CD4-positive, alpha-beta memory T cell (primary cell): ENCODE results near the gene SMCP. TPM values are rescaled to one million over a fixed set of nuclear protein-coding genes. Genes with fewer than 3 reads are reported as not detected.
A peak's percentile ranks its signal among the peaks of the same experiment; 100 is the strongest.

Experiments used
- CTCF ChIA-PET: fragments of 350-600 bp; sonication (Branson Sonifier 250); formaldehyde crosslinking; loops from one replicate; lab custom pipeline; 2021; ENCODE audit warnings: inconsistent platforms; ENCODE audit not compliant: partially characterized antibody; lab: Charles Lee
- POLR2A ChIA-PET: fragments of 350-600 bp; sonication (Branson Sonifier 250); formaldehyde crosslinking; loops from one replicate; lab custom pipeline; 2021; ENCODE audit not compliant: partially characterized antibody; lab: Charles Lee
- DNase-seq, 5 donors: peaks; one replicate each; pipeline versions ENCODE4 v3.0.0 to v3.0.0-alpha.2; 2020 to 2022; ENCODE audit warnings: mixed read lengths in 1 of 5
- H3K27ac ChIP-seq: one replicate; pipeline ENCODE4 v1.7.0; 2013; ENCODE audit warnings: low read depth, low read length
- H3K27me3 ChIP-seq: 2 replicates; pipeline ENCODE4 v1.7.0; 2013; ENCODE audit warnings: mild to moderate bottlenecking, low read length, moderate library complexity; ENCODE audit not compliant: insufficient read depth
- H3K36me3 ChIP-seq: 2 replicates; pipeline ENCODE4 v1.7.0; 2013; ENCODE audit warnings: mild to moderate bottlenecking, low read length, moderate library complexity; ENCODE audit not compliant: insufficient read depth
- H3K4me1 ChIP-seq: 2 replicates; pipeline ENCODE4 v1.7.0; 2013; ENCODE audit warnings: mild to moderate bottlenecking, low read length, moderate library complexity; ENCODE audit not compliant: insufficient read depth
- H3K4me3 ChIP-seq, 2 donors: one replicate each; pipeline ENCODE4 v1.7.0; 2013; ENCODE audit warnings: low read length in 2 of 2, mild to moderate bottlenecking in 1 of 2
- H3K9me3 ChIP-seq, 2 donors: one replicate each; pipeline ENCODE4 v1.7.0; 2013; ENCODE audit warnings: low read length in 2 of 2, control low read depth in 1 of 2; ENCODE audit not compliant: control insufficient read depth in 1 of 2
- H3K27ac Mint-ChIP-seq, 7 donors: one replicate each; pipeline ENCODE4 v1.8.0; 2020 to 2021; ENCODE audit warnings: mixed read lengths in 7 of 7, mild to moderate bottlenecking in 6 of 7, inconsistent platforms in 3 of 7, moderate library complexity in 3 of 7
- H3K27me3 Mint-ChIP-seq, 2 donors: one replicate each; pipeline ENCODE4 v1.8.0; 2020 to 2021; ENCODE audit warnings: mixed read lengths in 2 of 2
- H3K36me3 Mint-ChIP-seq, 2 donors: one replicate each; pipeline ENCODE4 v1.8.0; 2020 to 2021; ENCODE audit warnings: mixed read lengths in 2 of 2, inconsistent platforms in 1 of 2, mild to moderate bottlenecking in 1 of 2
- H3K4me1 Mint-ChIP-seq, 4 donors: one replicate each; pipeline ENCODE4 v1.8.0; 2020 to 2021; ENCODE audit warnings: mixed read lengths in 4 of 4, mild to moderate bottlenecking in 1 of 4
- H3K4me3 Mint-ChIP-seq, 8 donors: one replicate each; pipeline ENCODE4 v1.8.0; 2020 to 2021; ENCODE audit warnings: mixed read lengths in 8 of 8, mild to moderate bottlenecking in 7 of 8, moderate library complexity in 6 of 8, inconsistent platforms in 3 of 8
- H3K9me3 Mint-ChIP-seq, 8 donors: one replicate each; pipeline ENCODE4 v1.8.0; 2020 to 2021; ENCODE audit warnings: mixed read lengths in 8 of 8, mild to moderate bottlenecking in 5 of 8, inconsistent platforms in 3 of 8, moderate library complexity in 1 of 8
- intact Hi-C: fragments of 100-400 bp; cut with micrococcal nuclease; formaldehyde crosslinking; loops from one replicate; pipeline ENCODE4 v1.15.1; 2023
- polyA plus RNA-seq, 2 donors: library from polyadenylated mRNA; unstranded; fragments of 300-500 nt; fragmentation: Illumina TruSeq; gene quantifications; one replicate each; pipeline ENCODE4 v1.2.3, GENCODE V29; 2021
- total RNA-seq, 2 experiments: library from RNA; stranded (reverse); gene quantifications; one replicate each; pipeline ENCODE4 v1.2.3, GENCODE V29; 2021

SMCP gene
- total and polyA plus RNA-seq, 4 experiments from 2014 or later: not detected

- intact Hi-C loops: no loop called here
- no peaks in the 10 kb centered on the region for H3K4me1 Mint-ChIP-seq
- POLR2A ChIA-PET: no interaction called here
- DNase-seq: no peak
- no peaks in the 10 kb centered on the region for H3K36me3 Mint-ChIP-seq
- Histone ChIP-seq H3K27ac (no peak overlapping the region), H3K27me3 (no peaks in the 10 kb centered on the region), H3K9me3 (no peaks in the 10 kb centered on the region), H3K36me3 (no peaks in the 10 kb centered on the region), H3K4me1 (no peaks in the 10 kb centered on the region), H3K4me3 (no peak overlapping the region)
- peaks cover 0 to 5% (median 0%) of the 10 kb centered on the region in 8 donors for H3K9me3 Mint-ChIP-seq
- peaks cover 22 to 34% of the 10 kb centered on the region in 2 donors for H3K27me3 Mint-ChIP-seq
- H3K27ac Mint-ChIP-seq: no peak overlapping the region
- H3K4me3 Mint-ChIP-seq: no peak overlapping the region
- CTCF ChIA-PET: no interaction called here
These were observed 26.7 kb downstream of the SMCP start for GRCh38 chr1:152904688-152905440.

- no peaks in the 10 kb centered on the region for H3K4me1 ChIP-seq
- DNase-seq: no peak
- Mint-ChIP-seq H3K36me3 (no peaks in the 10 kb centered on the region), H3K9me3 (peaks cover 0 to 8% (median 0%) of the 10 kb centered on the region in 8 donors), H3K4me1 (no peaks in the 10 kb centered on the region), H3K4me3 (no peak overlapping the region), H3K27me3 (peaks cover 24 to 37% of the 10 kb centered on the region in 2 donors), H3K27ac (no peak overlapping the region)
- intact Hi-C loops: no loop called here
- no peak overlapping the region for H3K4me3 ChIP-seq
- H3K36me3 ChIP-seq: no peaks in the 10 kb centered on the region
- POLR2A ChIA-PET: no interaction called here
- no peaks in the 10 kb centered on the region for H3K27me3 ChIP-seq
- H3K9me3 ChIP-seq: no peaks in the 10 kb centered on the region
- no peak overlapping the region for H3K27ac ChIP-seq
- CTCF ChIA-PET: no interaction called here
These were observed 28.0 kb downstream of the SMCP start for GRCh38 chr1:152906023-152906565.

- peaks cover 0 to 9% (median 0%) of the 10 kb centered on the region in 8 donors for H3K9me3 Mint-ChIP-seq
- Histone ChIP-seq H3K27me3 (no peaks in the 10 kb centered on the region), H3K36me3 (no peaks in the 10 kb centered on the region), H3K27ac (no peak within 1 kb of the TSS), H3K9me3 (no peaks in the 10 kb centered on the region), H3K4me1 (no peaks in the 10 kb centered on the region), H3K4me3 (no peak within 1 kb of the TSS)
- H3K27ac Mint-ChIP-seq: no peak within 1 kb of the TSS
- intact Hi-C loops: no loop called here
- no peaks in the 10 kb centered on the region for H3K4me1 Mint-ChIP-seq
- CTCF ChIA-PET: no interaction called here
- peaks cover 27 to 46% of the 10 kb centered on the region in 2 donors for H3K27me3 Mint-ChIP-seq
- no peaks in the 10 kb centered on the region for H3K36me3 Mint-ChIP-seq
- DNase-seq: no peak
- H3K4me3 Mint-ChIP-seq: no peak within 1 kb of the TSS
- POLR2A ChIA-PET: no interaction called here
These were observed 29.8 kb downstream of the SMCP start, which contains the start of gene IVL for GRCh38 chr1:152907686-152908601. TSS of gene IVL (plus strand) at chr1:152908546. CDS start at chr1:152909798, 1,252 bp downstream.

- H3K9me3 ChIP-seq: no peaks in the 10 kb centered on the region
- no peaks in the 10 kb centered on the region for H3K4me1 ChIP-seq
- H3K27me3 ChIP-seq: no peaks in the 10 kb centered on the region
- no peaks in the 10 kb centered on the region for H3K4me1 Mint-ChIP-seq
- CTCF ChIA-PET: no interaction called here
- no peak overlapping the region for H3K27ac ChIP-seq
- intact Hi-C loops: no loop called here
- H3K9me3 Mint-ChIP-seq: peaks cover 0 to 8% (median 0%) of the 10 kb centered on the region in 8 donors
- H3K4me3 ChIP-seq: no peak overlapping the region
- POLR2A ChIA-PET: no interaction called here
- no peaks in the 10 kb centered on the region for H3K36me3 Mint-ChIP-seq
- H3K4me3 Mint-ChIP-seq: no peak overlapping the region
- DNase-seq: no peak
- peaks cover 20 to 48% of the 10 kb centered on the region in 2 donors for H3K27me3 Mint-ChIP-seq
- H3K36me3 ChIP-seq: no peaks in the 10 kb centered on the region
- no peak overlapping the region for H3K27ac Mint-ChIP-seq
These were observed 31.1 kb downstream of the SMCP start for GRCh38 chr1:152909206-152909605.

GRCh38 chr1:152912471-152912870 lies 34.3 kb downstream of the SMCP start:
- no peak for DNase-seq
- H3K4me3 ChIP-seq: no peak overlapping the region
- no peaks in the 10 kb centered on the region for H3K36me3 ChIP-seq
- Mint-ChIP-seq H3K4me1 (no peaks in the 10 kb centered on the region), H3K27me3 (peaks cover 19 to 33% of the 10 kb centered on the region in 2 donors), H3K27ac (no peak overlapping the region), H3K36me3 (no peaks in the 10 kb centered on the region), H3K4me3 (no peak overlapping the region), H3K9me3 (peaks cover 0 to 6% (median 0%) of the 10 kb centered on the region in 8 donors)
- ChIA-PET POLR2A (no interaction called here), CTCF (no interaction called here)
- no peak overlapping the region for H3K27ac ChIP-seq
- H3K27me3 ChIP-seq: peaks cover 6% of the 10 kb centered on the region
- no peaks in the 10 kb centered on the region for H3K9me3 ChIP-seq
- no peaks in the 10 kb centered on the region for H3K4me1 ChIP-seq
- intact Hi-C loops: no loop called here

GRCh38 chr1:152912900-152913299 lies 34.8 kb downstream of the SMCP start:
- H3K4me1 Mint-ChIP-seq: no peaks in the 10 kb centered on the region
- Histone ChIP-seq H3K9me3 (no peaks in the 10 kb centered on the region), H3K36me3 (no peaks in the 10 kb centered on the region), H3K4me1 (no peaks in the 10 kb centered on the region), H3K27me3 (peaks cover 6% of the 10 kb centered on the region), H3K4me3 (no peak overlapping the region), H3K27ac (no peak overlapping the region)
- H3K36me3 Mint-ChIP-seq: no peaks in the 10 kb centered on the region
- H3K27ac Mint-ChIP-seq: no peak overlapping the region
- POLR2A ChIA-PET: no interaction called here
- intact Hi-C loops: no loop called here
- no peak for DNase-seq
- peaks cover 16 to 30% of the 10 kb centered on the region in 2 donors for H3K27me3 Mint-ChIP-seq
- CTCF ChIA-PET: no interaction called here
- peak overlapping the region in 1 of 8 donors; percentile 25 for H3K4me3 Mint-ChIP-seq
- H3K9me3 Mint-ChIP-seq: peaks cover 0 to 6% (median 0%) of the 10 kb centered on the region in 8 donors

- POLR2A ChIA-PET: no interaction called here
- H3K36me3 ChIP-seq: no peaks in the 10 kb centered on the region
- intact Hi-C loops: no loop called here
- Mint-ChIP-seq H3K4me3 (no peak overlapping the region), H3K27ac (no peak overlapping the region), H3K4me1 (no peaks in the 10 kb centered on the region), H3K27me3 (peaks cover 9 to 19% of the 10 kb centered on the region in 2 donors), H3K9me3 (peaks cover 0 to 4% (median 0%) of the 10 kb centered on the region in 8 donors), H3K36me3 (no peaks in the 10 kb centered on the region)
- DNase-seq: no peak
- CTCF ChIA-PET: no interaction called here
- no peak overlapping the region for H3K4me3 ChIP-seq
- H3K27ac ChIP-seq: no peak overlapping the region
- peaks cover 9% of the 10 kb centered on the region for H3K27me3 ChIP-seq
- H3K9me3 ChIP-seq: no peaks in the 10 kb centered on the region
- no peaks in the 10 kb centered on the region for H3K4me1 ChIP-seq
These were observed 39.7 kb downstream of the SMCP start for GRCh38 chr1:152917794-152918193.
